ENCODE data around the gene HINT2.

HINT2 gene

GRCh38 chr9:35781066-35781465 lies 33.8 kb downstream of the HINT2 start:
- no peak overlapping the region for H3K4me3 ChIP-seq (ENCODE audit: low read depth, low read length)
- TF ChIP-seq CTCF (IDR thresholded peaks at IDR 0.05; ENCODE audit: borderline replicate concordance, insufficient read depth, low read depth, low read length): no peak

- no peak overlapping the region for H3K4me3 ChIP-seq (ENCODE audit: low read depth, low read length)
- TF ChIP-seq CTCF (IDR thresholded peaks at IDR 0.05; ENCODE audit: borderline replicate concordance, insufficient read depth, low read depth, low read length): no peak
These were observed 36.3 kb downstream of the HINT2 start for GRCh38 chr9:35778496-35778895.

- no peak for TF ChIP-seq CTCF (IDR thresholded peaks at IDR 0.05; ENCODE audit: borderline replicate concordance, insufficient read depth, low read depth, low read length)
- H3K4me3 ChIP-seq (ENCODE audit: low read depth, low read length): no peak overlapping the region
These were observed 38.8 kb downstream of the HINT2 start for GRCh38 chr9:35776018-35776417.

GRCh38 chr9:35774907-35775635 lies 39.8 kb downstream of the HINT2 start:
- no peak for TF ChIP-seq CTCF (IDR thresholded peaks at IDR 0.05; ENCODE audit: borderline replicate concordance, insufficient read depth, low read depth, low read length)
- no peak overlapping the region for H3K4me3 ChIP-seq (ENCODE audit: low read depth, low read length)

- TF ChIP-seq CTCF (IDR thresholded peaks at IDR 0.05; ENCODE audit: borderline replicate concordance, insufficient read depth, low read depth, low read length): no peak
- no peak overlapping the region for H3K4me3 ChIP-seq (ENCODE audit: low read depth, low read length)
These were observed 42.9 kb downstream of the HINT2 start for GRCh38 chr9:35771943-35772342.

- no peak overlapping the region for H3K4me3 ChIP-seq (ENCODE audit: low read depth, low read length)
- no peak for TF ChIP-seq CTCF (IDR thresholded peaks at IDR 0.05; ENCODE audit: borderline replicate concordance, insufficient read depth, low read depth, low read length)
These were observed 43.3 kb downstream of the HINT2 start for GRCh38 chr9:35771534-35771933.

- TF ChIP-seq CTCF (IDR thresholded peaks at IDR 0.05; ENCODE audit: borderline replicate concordance, insufficient read depth, low read depth, low read length): no peak
- no peak overlapping the region for H3K4me3 ChIP-seq (ENCODE audit: low read depth, low read length)
These were observed 43.8 kb downstream of the HINT2 start for GRCh38 chr9:35771075-35771433.

Data from GM12875 (cell line).